Heart right ventricle (tissue), 16 donors: ENCODE data around the gene ARHGEF17. TPM values are rescaled to one million over a fixed set of nuclear protein-coding genes. Genes with fewer than 3 reads are reported as not detected.

Source experiments
- ATAC-seq, 8 donors: fragments of 200-7000 bp; cut with Tn5 transposase; one replicate each; pipeline ENCODE4 v1.9.1; 2020; ENCODE audit warnings: mild to moderate bottlenecking in 8 of 8, moderate library complexity in 8 of 8, moderate number of reproducible peaks in 1 of 8
- DNase-seq, 2 donors: peaks; one replicate each; pipeline ENCODE4 v3.0.0-alpha.2; 2020
- H3K27ac ChIP-seq, 10 donors: fragments of 200-600 bp; sonication (generic) in 2 of 10; one replicate each; pipeline versions ENCODE4 v1.5.0 to v1.8.0; 2020 to 2022; ENCODE audit warnings: mild to moderate bottlenecking in 3 of 10
- H3K27me3 ChIP-seq, 7 donors: fragments of 200-600 bp; one replicate each; pipeline ENCODE4 v1.8.0; 2021 to 2022; ENCODE audit warnings: mild to moderate bottlenecking in 2 of 7
- H3K36me3 ChIP-seq, 9 donors: fragments of 200-600 bp; sonication (generic) in 1 of 9; one replicate each; pipeline versions ENCODE4 v1.5.0 to v1.8.0; 2020 to 2022; ENCODE audit warnings: mild to moderate bottlenecking in 2 of 9
- H3K4me1 ChIP-seq, 9 donors: fragments of 200-600 bp; sonication (generic) in 1 of 9; one replicate each; pipeline versions ENCODE4 v1.5.0 to v1.8.0; 2020 to 2022; ENCODE audit warnings: mild to moderate bottlenecking in 4 of 9
- H3K4me3 ChIP-seq, 10 donors: fragments of 200-600 bp; sonication (generic) in 2 of 10; one replicate each; pipeline versions ENCODE4 v1.5.0 to v1.8.0; 2020 to 2022; ENCODE audit warnings: mild to moderate bottlenecking in 7 of 10, moderate library complexity in 2 of 10
- H3K9me3 ChIP-seq, 11 donors: fragments of 200-600 bp in 10 of 11; sonication (generic) in 2 of 11; one replicate each; pipeline versions ENCODE4 v1.5.0 to v1.8.0; 2013 to 2022; ENCODE audit warnings: mild to moderate bottlenecking in 2 of 11, control low read depth in 1 of 11, moderate library complexity in 1 of 11
- WGBS, 2 donors: extraction: QIAGEN DNeasy Blood & Tissue Kit; methylation state at CpG; one replicate each; pipeline ENCODE4 v1.1.7; 2013; ENCODE audit warnings: inconsistent platforms in 1 of 2; 5-methylcytosine and 5-hydroxymethylcytosine counted together
- intact Hi-C, 10 donors: fragments of 100-400 bp; cut with DNase I; formaldehyde crosslinking; loops; one replicate each; pipeline versions ENCODE4 v1.11.1 to v1.14.2; 2022
- polyA plus RNA-seq, 2 donors: library from polyadenylated mRNA; stranded (reverse); fragments of 200-250 nt; gene quantifications; one replicate each; pipeline ENCODE4 v1.2.3, GENCODE V29; 2013
- total RNA-seq, 10 donors: library from RNA; stranded (reverse); fragmentation: NEBNext Ultra II Directional in 3 of 10; extraction: Animal tissue kit (Norgen Biotek cat#: 25700) in 3 of 10; gene quantifications; one replicate each; pipeline versions ENCODE4 v1.2.1 to v1.2.4, GENCODE V29; 2021 to 2023
- TF ChIP-seq, protein P1 (sequence below), 9 donors: fragments of 200-600 bp; sonication (generic) in 2 of 9; IDR thresholded peaks; one replicate each; pipeline versions ENCODE4 v1.5.0 to v1.8.0; 2021 to 2022; ENCODE audit warnings: antibody characterized with exemption in 9 of 9, mild to moderate bottlenecking in 5 of 9, moderate library complexity in 1 of 9
- donor health status: Arrhythmogenic right ventricular cardiomyopathy.
- donor health status: ischemic (EF 13 %, LVEDD 7.1; RV severe dilation, severe dysfunction).
- donor health status: healthy with polysubstance abuse.
- donor health status: DM: no; HTN: yes; CAD: no.
- donor health status: DM: no; HTN: no; CAD: no.
- donor health status: ischemic (EF 25% LVEDD 6.9; RV normal size, moderate dysfunction).
- donor health status: ischemic (EF 25% LVEDD 5.7; RV mildly dilated, moderate dysfunction).
- donor health status: healthy.
- donor health status: DM: yes; HTN: yes; CAD: no.
- donor health status: Ischemic cardiomyopathy.
- donor health status: ischemic (EF 35%, LVEDD 5.7; RV mildly dilated, moderate dysfunction).
- donor health status: nonischemic (EF 11% LVEDD 7.7; RV severe dilation, severe dysfunction).
- donor health status: DM: yes; HTN: yes; CAD: no.
- donor health status: PGD.
- donor health status: ischemic (EF 29% LVEDD 5.4; RV normal size, mild dysfunction).
- donor health status: nonischemic (EF 23%, LVEDD 6.1; RV moderate dilation, normal function).

The ARHGEF17 gene
- total and polyA plus RNA-seq, 12 donors: 38.6 to 67.4 (median 51.2) TPM

DNA sequence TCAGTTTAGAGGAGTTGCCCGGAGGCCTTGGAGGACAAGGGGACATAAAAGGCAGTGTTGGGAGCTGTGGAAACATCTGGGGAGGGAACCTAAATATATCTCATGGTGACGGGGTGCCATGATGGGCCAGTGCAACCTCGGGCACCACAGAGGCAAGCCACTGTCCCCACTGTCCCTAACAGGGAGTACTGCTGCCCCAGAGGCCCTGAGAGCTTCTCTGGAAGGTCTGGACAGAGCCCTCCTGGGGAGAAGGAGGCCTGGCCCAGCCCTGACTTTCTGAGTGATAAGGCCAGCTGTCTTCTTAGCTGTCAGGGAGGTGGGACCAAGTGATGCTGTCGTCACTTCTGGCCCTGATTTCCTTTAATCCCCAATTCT is 41.4 kb upstream of the ARHGEF17 start:
- Histone ChIP-seq H3K4me3 (no peak overlapping the region), H3K27me3 (peaks cover 0 to 33% (median 9%) of the 10 kb centered on the region in 7 donors), H3K27ac (peak overlapping the region in 3 of 10 donors; percentile 21 to 55 (median 43)), H3K36me3 (no peaks in the 10 kb centered on the region), H3K4me1 (peaks cover 5 to 63% (median 35%) of the 10 kb centered on the region in 9 donors), H3K9me3 (no peaks in the 10 kb centered on the region)
- intact Hi-C loops: no loop called here
- peak in 4 of 8 donors; percentile 1 to 15 (median 8) for ATAC-seq
- TF ChIP-seq, protein P1, sequence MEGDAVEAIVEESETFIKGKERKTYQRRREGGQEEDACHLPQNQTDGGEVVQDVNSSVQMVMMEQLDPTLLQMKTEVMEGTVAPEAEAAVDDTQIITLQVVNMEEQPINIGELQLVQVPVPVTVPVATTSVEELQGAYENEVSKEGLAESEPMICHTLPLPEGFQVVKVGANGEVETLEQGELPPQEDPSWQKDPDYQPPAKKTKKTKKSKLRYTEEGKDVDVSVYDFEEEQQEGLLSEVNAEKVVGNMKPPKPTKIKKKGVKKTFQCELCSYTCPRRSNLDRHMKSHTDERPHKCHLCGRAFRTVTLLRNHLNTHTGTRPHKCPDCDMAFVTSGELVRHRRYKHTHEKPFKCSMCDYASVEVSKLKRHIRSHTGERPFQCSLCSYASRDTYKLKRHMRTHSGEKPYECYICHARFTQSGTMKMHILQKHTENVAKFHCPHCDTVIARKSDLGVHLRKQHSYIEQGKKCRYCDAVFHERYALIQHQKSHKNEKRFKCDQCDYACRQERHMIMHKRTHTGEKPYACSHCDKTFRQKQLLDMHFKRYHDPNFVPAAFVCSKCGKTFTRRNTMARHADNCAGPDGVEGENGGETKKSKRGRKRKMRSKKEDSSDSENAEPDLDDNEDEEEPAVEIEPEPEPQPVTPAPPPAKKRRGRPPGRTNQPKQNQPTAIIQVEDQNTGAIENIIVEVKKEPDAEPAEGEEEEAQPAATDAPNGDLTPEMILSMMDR (IDR thresholded peaks at IDR 0.05): no peak
- 50 to 67% methylated on average over 4 of the region's 4 CpGs for WGBS, 2 donors
- no peak for DNase-seq

DNA sequence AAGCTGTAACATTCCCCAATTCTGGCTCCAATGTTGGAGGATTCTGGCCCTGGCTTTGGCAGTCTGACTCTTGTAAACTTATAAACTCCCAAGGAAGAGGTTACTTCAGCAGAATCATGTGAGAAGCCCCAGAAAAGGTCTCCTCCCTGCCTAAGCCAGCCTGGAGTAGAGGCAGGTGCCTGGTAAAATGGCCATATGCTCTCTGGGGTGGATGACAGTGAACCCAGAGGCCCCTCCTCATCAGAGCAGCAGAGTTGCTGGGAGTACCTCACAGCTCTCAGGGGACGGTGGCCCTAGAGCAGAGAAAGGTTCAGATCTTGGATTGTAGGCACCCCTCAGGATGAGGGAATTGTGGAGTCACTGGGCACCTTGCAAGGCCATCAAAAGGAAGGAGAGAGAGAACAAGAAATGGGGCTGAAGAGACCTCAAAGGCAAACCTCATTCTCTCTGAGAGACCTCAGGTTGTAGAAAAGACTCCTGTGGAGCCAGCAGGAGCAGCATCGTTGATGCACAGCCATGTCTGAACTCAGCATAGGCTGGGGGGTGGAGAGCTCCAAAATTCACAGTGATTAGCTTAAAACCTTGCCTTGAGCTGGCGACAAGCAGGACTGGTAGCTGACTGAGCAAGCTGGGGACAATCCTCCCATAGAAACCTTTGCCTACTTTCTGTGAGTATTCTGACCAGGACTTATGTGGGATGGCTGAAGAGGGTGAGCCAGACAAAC is 40.8 kb upstream of the ARHGEF17 start:
- peaks cover 5 to 70% (median 35%) of the 10 kb centered on the region in 9 donors for H3K4me1 ChIP-seq
- no peak for ATAC-seq
- H3K27ac ChIP-seq: peak overlapping the region in 1 of 10 donors; percentile 55
- intact Hi-C loops: no loop called here
- WGBS, 2 donors: 86 to 91% methylated on average over 3 of the region's 3 CpGs
- peaks cover 0 to 33% (median 9%) of the 10 kb centered on the region in 7 donors for H3K27me3 ChIP-seq
- H3K9me3 ChIP-seq: no peaks in the 10 kb centered on the region
- no peaks in the 10 kb centered on the region for H3K36me3 ChIP-seq
- H3K4me3 ChIP-seq: no peak overlapping the region
- TF ChIP-seq, protein P1 (IDR thresholded peaks at IDR 0.05): no peak
- DNase-seq: no peak

DNA sequence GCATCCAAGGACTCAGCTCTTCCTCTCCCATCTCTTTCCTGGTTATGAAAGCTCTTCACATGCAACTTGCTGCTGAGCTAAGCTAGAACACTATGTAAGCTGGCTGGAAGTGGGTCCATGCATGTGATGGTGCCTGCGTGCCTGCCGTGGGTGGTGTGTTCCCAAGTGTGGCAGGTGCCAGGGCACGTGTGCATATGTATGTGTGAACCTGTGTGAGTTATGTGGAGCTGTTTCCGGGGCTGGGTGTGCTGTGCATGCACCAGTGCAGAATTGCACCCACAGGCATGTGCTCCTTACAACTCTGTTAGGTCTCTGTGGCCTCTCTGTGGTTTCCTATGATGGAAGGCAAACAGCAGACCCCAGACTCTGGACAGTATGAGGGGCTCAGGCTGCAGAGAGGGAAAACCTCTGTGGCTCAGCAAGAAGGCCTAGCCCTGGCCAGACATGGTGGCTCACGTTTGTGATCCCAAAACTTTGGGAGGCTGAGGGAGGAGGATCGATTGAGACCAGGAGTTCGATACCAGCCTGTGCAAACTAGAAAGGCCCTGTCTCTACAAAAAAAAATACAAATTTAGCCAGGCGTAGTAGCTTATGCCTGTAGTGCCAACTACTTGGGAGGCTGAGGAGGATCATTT is 40.1 kb upstream of the ARHGEF17 start:
- no peak overlapping the region for H3K4me3 ChIP-seq
- intact Hi-C loops: no loop called here
- no peaks in the 10 kb centered on the region for H3K9me3 ChIP-seq
- peaks cover 5 to 76% (median 35%) of the 10 kb centered on the region in 9 donors for H3K4me1 ChIP-seq
- ATAC-seq (no peak), DNase-seq (no peak)
- 95% methylated on average over 8 of the region's 8 CpGs for WGBS, 2 donors
- no peaks in the 10 kb centered on the region for H3K36me3 ChIP-seq
- TF ChIP-seq, protein P1 (IDR thresholded peaks at IDR 0.05): no peak
- peaks cover 0 to 29% (median 9%) of the 10 kb centered on the region in 7 donors for H3K27me3 ChIP-seq
- no peak overlapping the region for H3K27ac ChIP-seq

DNA sequence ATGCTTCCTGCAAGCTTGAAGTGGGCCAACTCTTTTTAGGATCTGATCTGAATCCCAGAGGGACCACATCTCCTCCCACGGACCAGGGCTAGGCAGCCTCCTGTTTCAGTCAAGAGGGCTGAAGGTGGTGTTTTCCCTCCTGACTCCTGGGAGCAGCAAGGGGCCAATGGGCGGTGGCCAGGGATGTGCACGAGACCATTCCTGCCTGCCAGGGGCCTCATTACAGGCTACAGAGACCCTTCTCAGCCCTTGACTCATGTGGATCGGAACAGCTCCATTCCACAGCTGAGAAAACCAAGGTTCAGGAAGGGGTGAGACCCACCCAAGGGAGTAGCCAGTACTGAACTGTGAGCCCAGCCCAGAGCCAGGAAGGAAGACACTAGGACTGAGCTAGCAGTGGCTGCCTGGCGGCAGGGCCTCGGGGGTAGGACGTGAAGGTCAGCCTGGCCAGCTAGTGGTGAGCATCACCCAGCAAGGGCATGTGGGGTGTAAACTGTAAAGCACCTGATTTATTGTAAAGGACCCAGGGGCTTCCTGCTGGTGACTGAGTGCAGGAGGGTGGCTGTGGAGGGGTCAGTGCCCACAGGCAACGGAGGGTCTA is 39.3 kb upstream of the ARHGEF17 start:
- 84 to 85% methylated on average over 8 of the region's 8 CpGs for WGBS, 2 donors
- Histone ChIP-seq H3K27ac (no peak overlapping the region), H3K36me3 (no peaks in the 10 kb centered on the region), H3K9me3 (no peaks in the 10 kb centered on the region), H3K27me3 (peaks cover 0 to 22% (median 9%) of the 10 kb centered on the region in 7 donors), H3K4me1 (peaks cover 8 to 83% (median 40%) of the 10 kb centered on the region in 9 donors), H3K4me3 (no peak overlapping the region)
- ATAC-seq (no peak), DNase-seq (no peak)
- intact Hi-C loops: no loop called here
- TF ChIP-seq, protein P1 (IDR thresholded peaks at IDR 0.05): no peak
